GM12878 (cell line): ENCODE results near the gene ADAMTSL5. TPM values are rescaled to one million over a fixed set of nuclear protein-coding genes. Genes with fewer than 3 reads are reported as not detected.

Experiments used
- BCL11A ChIP-seq: IDR thresholded peaks from 2 replicates; pipeline ENCODE4 v1.6.1; 2011; ENCODE audit warnings: low read depth, low read length
- HDAC2 ChIP-seq: fragments of 200-600 bp; sonication (generic); IDR thresholded peaks from 2 replicates; pipeline ENCODE4 v1.6.1; 2017
- PRDM15 ChIP-seq: fragments of 450-650 bp; formaldehyde crosslinking; IDR thresholded peaks from 2 replicates; pipeline ENCODE4 v1.4.0; 2020; ENCODE audit warnings: mild to moderate bottlenecking, moderate library complexity
- SKIL ChIP-seq: fragments of 450-650 bp; IDR thresholded peaks from 2 replicates; pipeline ENCODE4 v1.6.1; 2017; ENCODE audit warnings: mild to moderate bottlenecking, low read depth, inconsistent platforms; ENCODE audit not compliant: poor library complexity, severe bottlenecking
- USF2 ChIP-seq: IDR thresholded peaks from 2 replicates; pipeline ENCODE4 v1.6.1; 2011; ENCODE audit warnings: low read depth, low read length, improper control_type of control experiment, borderline replicate concordance
- ZNF687 ChIP-seq: fragments of 450-650 bp; IDR thresholded peaks from 2 replicates; pipeline ENCODE4 v1.6.1; 2017; ENCODE audit warnings: mild to moderate bottlenecking, moderate library complexity
- polyA plus RNA-seq, 11 experiments: library from polyadenylated mRNA; depleted of rRNA in 4 of 11; unstranded in 6 of 11; stranded (reverse) in 5 of 11; fragments of >200 nt; fragmentation: Nextera tagmentation in 4 of 11; fragmentation: Illumina TruSeq in 1 of 11; extraction: Ambion mirVana in 4 of 11; extraction: Trizol in 1 of 11; gene quantifications; 1 replicate in 1 of 11; 2 replicates in 10 of 11; pipeline versions ENCODE4 v1.2.1 to v1.2.3, GENCODE V29; 2011 to 2016; ENCODE audit warnings: inconsistent platforms in 2 of 11, missing spikeins in 2 of 11, low read depth in 1 of 11
- total RNA-seq, 4 experiments: library from RNA; depleted of rRNA in 3 of 4; stranded (reverse); fragments of >200 nt in 3 of 4; fragmentation: Illumina TruSeq in 1 of 4; extraction: Trizol in 1 of 4; gene quantifications; 2 replicates each; pipeline versions ENCODE4 v1.2.1 to v1.2.3, GENCODE V29; 2013 to 2021

The ADAMTSL5 gene
- total and polyA plus RNA-seq, 10 of the 15 experiments (the other 5 are each of a cell fraction or from before 2014, with no cell fraction given): 0.04 to 0.83 (median 0.32) TPM; not detected in 4

- TF ChIP-seq SKIL: no peak
- TF ChIP-seq BCL11A: no peak
- no peak for TF ChIP-seq ZNF687
- TF ChIP-seq HDAC2: no peak
- no peak for TF ChIP-seq PRDM15 (CRISPR knock-in tag)
- no peak for TF ChIP-seq USF2
Observed at GRCh38 chr19:1514295-1514661, 1.5 kb upstream of the ADAMTSL5 start (continued).
